G401.6 (cell line): Measurements from ENCODE around the gene GPRIN2.
"Not testable (repeated sequence)": the region's sequence is repeated elsewhere in the genome, so short reads cannot be mapped to it uniquely, and the experiment has no call there.

ENCODE experiments used
- FAIRE-seq: peaks from 2 replicates; lab custom pipeline; 2012; peaks lifted over from hg19 to GRCh38; lab: Jason Lieb, UNC

GPRIN2 gene

DNA sequence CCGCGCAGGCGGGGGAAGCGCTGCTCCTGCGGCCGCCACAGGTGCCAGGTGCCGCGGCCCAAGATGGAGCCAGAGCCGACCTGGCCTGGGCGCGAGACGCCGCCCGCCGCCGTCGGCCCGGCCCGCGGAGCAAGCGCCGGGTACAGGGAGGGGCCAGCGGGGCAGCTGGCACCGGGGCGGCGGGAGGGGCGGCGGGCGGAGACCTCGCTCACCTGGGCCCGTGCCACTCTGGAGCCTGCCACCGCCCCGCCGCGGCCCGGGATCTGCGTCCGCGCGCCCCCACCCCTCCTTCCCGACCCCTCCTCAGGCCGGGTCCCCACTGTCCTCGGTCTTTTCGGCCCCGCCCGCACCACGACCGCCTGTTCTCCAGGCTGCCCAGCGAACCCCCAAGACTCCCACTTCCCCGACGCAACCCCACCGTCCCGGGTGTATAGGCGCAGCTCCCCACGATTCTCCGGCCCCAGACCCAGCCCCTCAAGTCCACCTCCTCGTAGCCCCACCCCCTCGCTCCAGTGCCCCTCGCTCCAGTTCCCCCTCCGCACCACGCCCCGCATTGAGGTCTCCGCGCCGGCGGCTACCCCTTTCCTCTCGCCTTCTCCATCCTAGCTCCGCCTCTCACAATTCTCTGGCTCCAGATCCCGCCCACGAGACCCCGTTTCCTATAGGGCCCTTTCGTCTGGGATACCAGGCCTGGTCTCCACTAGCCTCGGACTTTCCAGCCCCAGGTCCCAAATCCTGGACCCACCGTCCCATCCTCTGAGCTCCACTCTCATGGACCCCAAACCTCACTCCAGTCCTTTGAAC lies at the start of gene GPRIN2:
TSS of gene GPRIN2 (minus strand) at position 144 of the 804 bp plus-strand sequence. CDS start 5,922 bp downstream, outside the sequence.
- no peak for FAIRE-seq

DNA sequence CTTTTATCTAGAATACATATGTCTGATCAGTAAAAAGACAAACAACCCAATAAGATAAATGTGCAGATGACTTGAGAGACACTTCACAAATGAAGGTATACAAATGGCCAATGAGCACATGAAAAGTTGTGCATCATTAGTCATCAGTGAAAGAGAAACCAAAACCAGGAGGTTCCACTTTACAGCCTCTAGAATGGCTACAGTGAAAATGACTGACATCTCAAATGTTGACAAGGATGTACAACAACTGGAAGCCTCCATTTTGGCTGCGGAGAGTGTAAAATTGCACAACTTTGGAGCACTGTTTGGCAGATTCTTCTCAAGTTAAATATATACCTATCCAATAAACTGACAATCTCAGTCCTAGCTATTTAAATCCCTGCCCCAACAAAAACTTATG lies 44.1 kb upstream of the GPRIN2 start:
- FAIRE-seq, result not testable (repeated sequence)

- not testable (repeated sequence) for FAIRE-seq
These were observed 41.3 kb upstream of the GPRIN2 start for GRCh38 chr10:46597616-46598246.

- FAIRE-seq, result not testable (repeated sequence)
These were observed 40.1 kb upstream of the GPRIN2 start for GRCh38 chr10:46596570-46596969.

GRCh38 chr10:46594453-46595063 lies 38.1 kb upstream of the GPRIN2 start:
- FAIRE-seq, result not testable (repeated sequence)

- not testable (repeated sequence) for FAIRE-seq
These were observed 36.8 kb upstream of the GPRIN2 start for GRCh38 chr10:46593307-46593706.

GRCh38 chr10:46591053-46591452 lies 34.6 kb upstream of the GPRIN2 start:
- FAIRE-seq, result not testable (repeated sequence)

- FAIRE-seq, result not testable (repeated sequence)
These were observed 33.1 kb upstream of the GPRIN2 start for GRCh38 chr10:46589589-46589988.

- not testable (repeated sequence) for FAIRE-seq
These were observed 31.8 kb upstream of the GPRIN2 start for GRCh38 chr10:46588221-46588620.

GRCh38 chr10:46587546-46587945 lies 31.1 kb upstream of the GPRIN2 start:
- FAIRE-seq, result not testable (repeated sequence)

DNA sequence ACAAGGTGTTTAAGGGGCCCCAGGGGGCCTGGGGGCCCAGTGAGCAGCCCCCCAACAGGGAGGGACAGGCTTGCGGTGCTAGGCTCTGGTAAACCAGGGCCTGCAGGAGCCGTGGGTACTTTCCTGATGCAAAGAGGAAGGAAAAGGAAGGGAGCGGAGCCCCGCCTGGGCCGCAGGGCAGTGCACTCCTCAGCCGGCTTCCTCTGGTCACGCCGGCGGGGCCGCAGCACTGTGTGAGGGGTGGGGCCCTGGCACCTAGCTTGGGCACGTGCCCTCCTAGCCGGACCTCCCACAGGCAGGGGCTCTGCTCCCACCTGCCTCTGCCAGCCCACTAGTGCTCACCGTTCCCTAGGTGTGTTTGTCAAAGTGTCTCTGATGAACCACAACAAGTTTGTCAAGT lies 28.8 kb upstream of the GPRIN2 start:
- FAIRE-seq, result not testable (repeated sequence)

DNA sequence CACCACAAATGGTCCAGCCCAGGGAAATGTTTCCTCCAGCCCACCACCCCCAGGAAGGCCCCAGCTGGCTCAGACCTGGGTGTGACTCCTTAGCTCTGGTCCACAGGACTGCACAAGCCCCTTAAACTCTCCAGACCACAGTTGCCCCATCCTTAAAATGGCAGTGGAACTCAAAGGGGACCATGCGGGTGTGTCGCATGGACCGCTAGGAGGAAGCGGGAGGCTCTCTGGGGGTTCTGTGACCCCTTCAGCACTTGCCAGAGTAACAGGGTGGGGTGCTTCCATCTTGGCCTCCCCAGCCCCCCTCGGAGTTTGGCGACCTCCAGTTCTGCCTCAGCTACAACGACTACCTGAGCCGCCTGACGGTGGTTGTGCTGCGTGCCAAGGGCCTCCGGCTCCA lies 27.7 kb upstream of the GPRIN2 start:
- not testable (repeated sequence) for FAIRE-seq

- not testable (repeated sequence) for FAIRE-seq
These were observed 26.1 kb upstream of the GPRIN2 start for GRCh38 chr10:46582568-46582967.

- not testable (repeated sequence) for FAIRE-seq
These were observed 25.5 kb upstream of the GPRIN2 start for GRCh38 chr10:46581997-46582396.

GRCh38 chr10:46579378-46579777 lies 22.9 kb upstream of the GPRIN2 start:
- not testable (repeated sequence) for FAIRE-seq

GRCh38 chr10:46578474-46579178 lies 22.2 kb upstream of the GPRIN2 start, which contains the start of gene SYT15:
Gene SYT15, plus strand, starts transcription at chr10:46579128. Its CDS starts 41 bp downstream, at chr10:46579169.
- not testable (repeated sequence) for FAIRE-seq

- not testable (repeated sequence) for FAIRE-seq
These were observed 21.4 kb upstream of the GPRIN2 start for GRCh38 chr10:46577624-46578473.

- FAIRE-seq, result not testable (repeated sequence)
These were observed 17.4 kb upstream of the GPRIN2 start for GRCh38 chr10:46573884-46574283.

DNA sequence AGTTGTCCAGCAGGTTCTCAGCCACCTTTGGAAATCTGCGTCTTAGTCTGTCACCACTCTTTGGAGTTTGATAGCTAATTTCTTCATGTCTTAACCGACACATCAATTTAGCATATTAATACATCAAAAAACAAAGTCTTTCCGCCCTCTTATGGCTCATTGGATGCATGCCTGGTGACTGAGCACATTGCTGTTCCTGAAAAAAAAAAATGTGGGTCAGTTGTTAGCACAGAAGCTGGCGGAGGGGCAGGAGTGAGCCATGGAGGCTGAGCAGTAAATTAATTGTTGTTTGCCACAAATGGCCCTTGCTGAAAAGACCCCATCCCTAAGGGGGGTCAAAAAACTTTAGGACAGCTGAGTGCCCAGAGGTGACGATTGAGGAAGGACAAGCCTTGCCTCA lies 16.9 kb upstream of the GPRIN2 start:
- not testable (repeated sequence) for FAIRE-seq

DNA sequence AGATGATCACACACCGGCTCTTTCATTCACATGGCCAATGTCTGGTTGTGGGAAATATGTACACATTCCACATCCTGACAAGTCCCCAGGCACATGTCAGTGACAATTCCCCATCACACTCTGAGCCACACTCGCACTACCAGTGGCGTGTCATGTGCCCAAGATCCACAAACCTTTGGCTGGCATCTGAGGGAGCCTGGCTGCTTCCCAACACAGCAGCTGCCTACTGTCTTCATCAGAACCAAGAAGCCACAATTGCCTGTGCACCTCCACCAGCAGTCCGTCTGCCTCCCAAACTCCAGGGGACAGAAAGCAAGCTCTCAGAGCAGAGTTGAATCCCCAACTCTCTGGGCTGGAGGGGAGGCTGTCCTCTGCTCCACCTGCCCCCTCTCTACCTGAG lies 16.3 kb upstream of the GPRIN2 start:
- not testable (repeated sequence) for FAIRE-seq

- not testable (repeated sequence) for FAIRE-seq
These were observed 14.2 kb upstream of the GPRIN2 start for GRCh38 chr10:46570655-46571054.
